ENCODE data around the gene PLA2R1. TPM values are rescaled to one million over a fixed set of nuclear protein-coding genes. Genes with fewer than 3 reads are reported as not detected.

The PLA2R1 gene
- total and polyA plus RNA-seq, 10 donors: 1.3 to 17.0 (median 10.1) TPM

DNA sequence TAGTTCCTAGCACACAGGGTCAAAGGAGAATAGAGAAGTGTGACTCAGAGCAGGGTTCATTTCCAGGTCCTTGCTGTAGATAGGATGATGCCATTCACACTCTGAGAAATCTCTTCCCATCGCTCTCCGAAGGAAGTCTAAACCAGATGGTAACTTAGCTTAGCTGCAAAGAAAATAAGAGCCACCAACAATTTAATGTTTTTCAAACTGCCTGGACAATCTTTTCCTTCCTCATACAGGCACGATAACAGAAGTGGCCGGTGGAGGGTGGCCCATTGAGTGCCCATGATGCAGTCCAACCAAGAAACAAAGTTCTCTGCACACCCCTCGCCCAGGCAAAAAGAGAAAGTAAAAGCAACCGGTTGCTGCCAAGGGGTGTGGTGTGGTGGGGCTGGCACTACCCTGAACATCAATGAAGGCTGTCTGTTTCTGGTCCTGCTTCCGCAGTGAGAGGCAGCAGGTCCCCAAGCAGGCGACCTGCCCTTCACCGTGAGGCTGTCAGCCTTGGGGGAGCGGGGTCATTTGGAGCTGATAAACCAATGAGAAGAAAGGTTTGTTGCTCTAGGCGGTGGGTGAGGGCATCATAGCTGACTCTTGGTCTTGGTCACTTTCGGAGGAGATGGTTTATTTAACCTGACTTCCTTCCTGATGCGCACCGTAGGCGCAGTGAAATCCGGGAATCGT is 158.8 kb downstream of the PLA2R1 start:
- H3K27me3 ChIP-seq (replicated peaks in 1 of 7): no peaks in the 10 kb centered on the region
- TF ChIP-seq POLR2AphosphoS5 (IDR thresholded peaks at IDR 0.05): peak in 2 of 3 donors; percentile 77 to 83
- TF ChIP-seq, protein P1, sequence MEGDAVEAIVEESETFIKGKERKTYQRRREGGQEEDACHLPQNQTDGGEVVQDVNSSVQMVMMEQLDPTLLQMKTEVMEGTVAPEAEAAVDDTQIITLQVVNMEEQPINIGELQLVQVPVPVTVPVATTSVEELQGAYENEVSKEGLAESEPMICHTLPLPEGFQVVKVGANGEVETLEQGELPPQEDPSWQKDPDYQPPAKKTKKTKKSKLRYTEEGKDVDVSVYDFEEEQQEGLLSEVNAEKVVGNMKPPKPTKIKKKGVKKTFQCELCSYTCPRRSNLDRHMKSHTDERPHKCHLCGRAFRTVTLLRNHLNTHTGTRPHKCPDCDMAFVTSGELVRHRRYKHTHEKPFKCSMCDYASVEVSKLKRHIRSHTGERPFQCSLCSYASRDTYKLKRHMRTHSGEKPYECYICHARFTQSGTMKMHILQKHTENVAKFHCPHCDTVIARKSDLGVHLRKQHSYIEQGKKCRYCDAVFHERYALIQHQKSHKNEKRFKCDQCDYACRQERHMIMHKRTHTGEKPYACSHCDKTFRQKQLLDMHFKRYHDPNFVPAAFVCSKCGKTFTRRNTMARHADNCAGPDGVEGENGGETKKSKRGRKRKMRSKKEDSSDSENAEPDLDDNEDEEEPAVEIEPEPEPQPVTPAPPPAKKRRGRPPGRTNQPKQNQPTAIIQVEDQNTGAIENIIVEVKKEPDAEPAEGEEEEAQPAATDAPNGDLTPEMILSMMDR (IDR thresholded peaks at IDR 0.05 in 8 of 11, conservative IDR thresholded peaks at IDR 0.05 in 3 of 11): no peak
- DNase-seq: peak; percentile 88
- peaks cover 0 to 13% (median 2%) of the 10 kb centered on the region in 6 donors for H3K36me3 ChIP-seq
- peaks cover 5 to 71% (median 30%) of the 10 kb centered on the region in 6 donors for H3K4me1 ChIP-seq
- intact Hi-C loops (cut with DNase I; ENCODE audit: low total_unique reads): no loop called here
- H3K9me3 ChIP-seq: no peaks in the 10 kb centered on the region
- peak overlapping the region; percentile 83 to 92 (median 90) for H3K27ac ChIP-seq
- peak overlapping the region; percentile 64 to 90 (median 79) for H3K4me3 ChIP-seq
- WGBS, 5 donors: 2 to 14% (median 2%) methylated on average over 16 to 17 of the region's 17 CpGs

DNA sequence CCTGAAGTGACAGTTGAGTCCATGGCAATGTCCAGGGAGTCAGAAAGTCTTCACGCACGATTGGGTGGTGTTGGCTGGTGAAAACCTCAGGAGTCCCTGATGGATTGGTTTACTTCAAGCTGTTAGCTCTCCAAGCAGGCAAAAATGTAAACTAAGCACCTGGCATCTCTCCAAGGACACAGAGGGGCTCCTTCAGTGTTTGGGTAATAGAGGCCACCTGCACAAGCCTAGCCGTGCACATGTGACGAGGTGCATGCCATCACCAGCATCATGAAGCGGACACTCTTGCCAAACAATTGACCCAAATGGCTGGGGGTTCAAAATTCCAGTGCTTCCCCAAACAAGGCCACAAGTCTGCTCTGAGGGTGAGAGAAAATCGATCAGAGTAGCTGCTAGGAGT is 159.7 kb downstream of the PLA2R1 start:
- Histone ChIP-seq H3K36me3 (peaks cover 0 to 22% (median 4%) of the 10 kb centered on the region in 6 donors), H3K4me3 (peak overlapping the region in 1 of 8 donors; percentile 90), H3K4me1 (peaks cover 5 to 73% (median 30%) of the 10 kb centered on the region in 6 donors), H3K27ac (peak overlapping the region in 6 of 8 donors; percentile 83 to 92 (median 92)), H3K27me3 (replicated peaks in 1 of 7) (no peaks in the 10 kb centered on the region), H3K9me3 (no peaks in the 10 kb centered on the region)
- intact Hi-C loops (cut with DNase I; ENCODE audit: low total_unique reads): no loop called here
- 79 to 85% (median 82%) methylated on average over 6 of the region's 6 CpGs for WGBS, 5 donors
- TF ChIP-seq, protein P1 (IDR thresholded peaks at IDR 0.05 in 8 of 11, conservative IDR thresholded peaks at IDR 0.05 in 3 of 11): no peak
- TF ChIP-seq POLR2A (IDR thresholded peaks at IDR 0.05) (no peak), POLR2AphosphoS5 (IDR thresholded peaks at IDR 0.05) (no peak)
- DNase-seq: no peak

DNA sequence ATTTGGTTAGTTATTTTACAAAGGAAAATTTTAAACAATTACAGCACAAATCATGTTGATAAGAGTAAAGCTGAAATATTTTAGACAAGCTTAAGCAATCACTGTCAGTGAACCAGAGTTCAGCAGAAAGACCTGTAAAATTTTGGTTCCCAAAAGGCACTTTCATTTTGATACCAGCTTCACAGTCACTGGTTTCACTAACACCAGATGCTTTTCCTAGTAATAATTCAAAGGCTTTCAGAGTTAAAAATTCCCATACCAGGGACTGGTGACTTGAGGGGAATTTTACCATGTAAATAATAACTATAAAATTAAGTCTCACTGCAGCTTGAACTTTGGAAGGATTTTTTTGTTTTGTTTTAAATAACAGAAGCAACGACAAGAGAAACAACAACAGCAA is 162.1 kb downstream of the PLA2R1 start:
- Histone ChIP-seq H3K27ac (peak overlapping the region in 1 of 8 donors; percentile 0), H3K36me3 (peaks cover 0 to 30% (median 4%) of the 10 kb centered on the region in 6 donors), H3K9me3 (no peaks in the 10 kb centered on the region), H3K4me1 (peaks cover 5 to 82% (median 31%) of the 10 kb centered on the region in 6 donors), H3K4me3 (no peak overlapping the region), H3K27me3 (replicated peaks in 1 of 7) (no peaks in the 10 kb centered on the region)
- TF ChIP-seq POLR2A (IDR thresholded peaks at IDR 0.05): no peak
- no peak for TF ChIP-seq POLR2AphosphoS5 (IDR thresholded peaks at IDR 0.05)
- TF ChIP-seq, protein P1 (IDR thresholded peaks at IDR 0.05 in 8 of 11, conservative IDR thresholded peaks at IDR 0.05 in 3 of 11): no peak
- DNase-seq: no peak
- 67 to 87% (median 72%) methylated on average over 1 of the region's 1 CpG for WGBS, 5 donors
- intact Hi-C loops (cut with DNase I; ENCODE audit: low total_unique reads): no loop called here

DNA sequence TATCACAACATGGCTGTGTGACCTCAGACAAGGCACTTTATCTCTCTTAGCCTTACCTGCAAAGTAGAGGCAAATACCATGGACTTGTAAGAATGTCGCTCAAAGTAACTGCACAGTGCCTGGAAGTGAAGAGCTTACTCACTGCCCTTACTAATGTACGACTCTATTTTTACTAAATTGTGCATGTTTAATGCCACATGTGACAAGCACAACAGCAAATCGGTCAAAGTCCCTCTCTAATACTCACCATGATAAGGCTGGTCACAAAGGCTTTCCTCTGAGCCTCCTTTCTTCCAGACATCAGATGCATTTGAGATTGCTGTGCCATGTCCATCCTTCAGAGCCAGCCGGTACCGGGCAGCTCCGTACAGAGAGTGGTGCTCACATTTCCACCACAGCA is 164.0 kb downstream of the PLA2R1 start:
- peaks cover 5 to 81% (median 23%) of the 10 kb centered on the region in 6 donors for H3K4me1 ChIP-seq
- no peak overlapping the region for H3K27ac ChIP-seq
- H3K4me3 ChIP-seq: no peak overlapping the region
- intact Hi-C loops (cut with DNase I; ENCODE audit: low total_unique reads): no loop called here
- H3K9me3 ChIP-seq: no peaks in the 10 kb centered on the region
- TF ChIP-seq POLR2AphosphoS5 (IDR thresholded peaks at IDR 0.05) (no peak), POLR2A (IDR thresholded peaks at IDR 0.05) (no peak)
- TF ChIP-seq, protein P1 (IDR thresholded peaks at IDR 0.05 in 8 of 11, conservative IDR thresholded peaks at IDR 0.05 in 3 of 11): no peak
- peaks cover 0 to 30% (median 4%) of the 10 kb centered on the region in 6 donors for H3K36me3 ChIP-seq
- 93 to 99% (median 94%) methylated on average over 6 of the region's 6 CpGs for WGBS, 5 donors
- no peak for DNase-seq
- no peaks in the 10 kb centered on the region for H3K27me3 ChIP-seq (replicated peaks in 1 of 7)
